Panc1 (cell line): ENCODE measurements around the gene MS4A8.

ENCODE experiments used
- POLR2AphosphoS5 ChIP-seq: IDR thresholded peaks from 2 replicates; pipeline ENCODE4 v1.6.1; 2012; ENCODE audit warnings: mild to moderate bottlenecking, low read depth, low read length, moderate library complexity
- SIN3A ChIP-seq: IDR thresholded peaks from 2 replicates; pipeline ENCODE4 v1.6.1; 2012; ENCODE audit warnings: low read depth, mild to moderate bottlenecking, low read length, moderate library complexity, borderline replicate concordance; ENCODE audit not compliant: insufficient read depth
- TCF7L2 ChIP-seq: IDR thresholded peaks from 2 replicates; pipeline ENCODE4 v1.6.1; 2011; ENCODE audit warnings: mild to moderate bottlenecking, low read depth, low read length, inconsistent platforms
- TF ChIP-seq, protein P1 (sequence below): fragments of 450-650 bp; IDR thresholded peaks from 2 replicates; pipeline ENCODE4 v1.5.1; 2017; ENCODE audit warnings: mild to moderate bottlenecking
- TF ChIP-seq, protein P2 (sequence below), 2 experiments: IDR thresholded peaks; 2 replicates each; pipeline ENCODE4 v1.6.1; 2011 to 2012; ENCODE audit warnings: low read depth in 2 of 2, control low read depth in 1 of 2, low read length in 1 of 2, mild to moderate bottlenecking in 1 of 2, moderate library complexity in 1 of 2; ENCODE audit not compliant: insufficient read depth in 1 of 2

DNA sequence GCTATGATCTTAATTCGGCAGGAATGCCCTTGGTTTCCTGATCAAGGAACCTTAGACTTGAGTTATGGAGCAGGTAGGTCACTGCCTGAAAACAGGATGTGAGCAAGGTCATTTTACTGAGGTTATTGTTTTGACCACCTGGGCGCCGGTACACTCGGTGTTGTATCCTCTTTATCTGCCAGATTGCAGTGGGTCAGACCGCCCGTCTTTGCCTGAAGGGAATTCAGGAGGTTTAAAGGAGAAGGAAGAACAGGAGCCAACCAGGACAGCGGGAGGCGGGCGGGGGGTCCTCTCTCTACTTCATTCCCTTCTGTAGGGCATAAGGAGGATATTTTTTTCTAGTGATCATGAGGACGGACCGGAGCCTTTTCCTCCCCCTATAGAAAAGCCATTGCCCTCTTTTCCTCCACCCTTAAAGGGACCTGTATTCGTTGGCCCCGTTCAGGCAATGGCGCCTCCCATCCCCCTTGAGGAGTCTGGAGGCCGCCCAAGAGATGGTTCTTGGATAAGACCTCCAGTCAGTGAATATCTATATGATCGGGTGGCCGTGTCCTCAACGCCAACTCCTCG, 57.9 kb downstream of the MS4A8 start:
- TF ChIP-seq POLR2AphosphoS5, result no peak
- no peak for TF ChIP-seq TCF7L2
- TF ChIP-seq, protein P1, sequence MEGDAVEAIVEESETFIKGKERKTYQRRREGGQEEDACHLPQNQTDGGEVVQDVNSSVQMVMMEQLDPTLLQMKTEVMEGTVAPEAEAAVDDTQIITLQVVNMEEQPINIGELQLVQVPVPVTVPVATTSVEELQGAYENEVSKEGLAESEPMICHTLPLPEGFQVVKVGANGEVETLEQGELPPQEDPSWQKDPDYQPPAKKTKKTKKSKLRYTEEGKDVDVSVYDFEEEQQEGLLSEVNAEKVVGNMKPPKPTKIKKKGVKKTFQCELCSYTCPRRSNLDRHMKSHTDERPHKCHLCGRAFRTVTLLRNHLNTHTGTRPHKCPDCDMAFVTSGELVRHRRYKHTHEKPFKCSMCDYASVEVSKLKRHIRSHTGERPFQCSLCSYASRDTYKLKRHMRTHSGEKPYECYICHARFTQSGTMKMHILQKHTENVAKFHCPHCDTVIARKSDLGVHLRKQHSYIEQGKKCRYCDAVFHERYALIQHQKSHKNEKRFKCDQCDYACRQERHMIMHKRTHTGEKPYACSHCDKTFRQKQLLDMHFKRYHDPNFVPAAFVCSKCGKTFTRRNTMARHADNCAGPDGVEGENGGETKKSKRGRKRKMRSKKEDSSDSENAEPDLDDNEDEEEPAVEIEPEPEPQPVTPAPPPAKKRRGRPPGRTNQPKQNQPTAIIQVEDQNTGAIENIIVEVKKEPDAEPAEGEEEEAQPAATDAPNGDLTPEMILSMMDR, result no peak
- TF ChIP-seq SIN3A, result no peak
- TF ChIP-seq, protein P2, sequence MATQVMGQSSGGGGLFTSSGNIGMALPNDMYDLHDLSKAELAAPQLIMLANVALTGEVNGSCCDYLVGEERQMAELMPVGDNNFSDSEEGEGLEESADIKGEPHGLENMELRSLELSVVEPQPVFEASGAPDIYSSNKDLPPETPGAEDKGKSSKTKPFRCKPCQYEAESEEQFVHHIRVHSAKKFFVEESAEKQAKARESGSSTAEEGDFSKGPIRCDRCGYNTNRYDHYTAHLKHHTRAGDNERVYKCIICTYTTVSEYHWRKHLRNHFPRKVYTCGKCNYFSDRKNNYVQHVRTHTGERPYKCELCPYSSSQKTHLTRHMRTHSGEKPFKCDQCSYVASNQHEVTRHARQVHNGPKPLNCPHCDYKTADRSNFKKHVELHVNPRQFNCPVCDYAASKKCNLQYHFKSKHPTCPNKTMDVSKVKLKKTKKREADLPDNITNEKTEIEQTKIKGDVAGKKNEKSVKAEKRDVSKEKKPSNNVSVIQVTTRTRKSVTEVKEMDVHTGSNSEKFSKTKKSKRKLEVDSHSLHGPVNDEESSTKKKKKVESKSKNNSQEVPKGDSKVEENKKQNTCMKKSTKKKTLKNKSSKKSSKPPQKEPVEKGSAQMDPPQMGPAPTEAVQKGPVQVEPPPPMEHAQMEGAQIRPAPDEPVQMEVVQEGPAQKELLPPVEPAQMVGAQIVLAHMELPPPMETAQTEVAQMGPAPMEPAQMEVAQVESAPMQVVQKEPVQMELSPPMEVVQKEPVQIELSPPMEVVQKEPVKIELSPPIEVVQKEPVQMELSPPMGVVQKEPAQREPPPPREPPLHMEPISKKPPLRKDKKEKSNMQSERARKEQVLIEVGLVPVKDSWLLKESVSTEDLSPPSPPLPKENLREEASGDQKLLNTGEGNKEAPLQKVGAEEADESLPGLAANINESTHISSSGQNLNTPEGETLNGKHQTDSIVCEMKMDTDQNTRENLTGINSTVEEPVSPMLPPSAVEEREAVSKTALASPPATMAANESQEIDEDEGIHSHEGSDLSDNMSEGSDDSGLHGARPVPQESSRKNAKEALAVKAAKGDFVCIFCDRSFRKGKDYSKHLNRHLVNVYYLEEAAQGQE (IDR thresholded peaks at IDR 0.05; ENCODE audit: insufficient read depth in 1 of 2, low read depth in 2 of 2, low read length in 1 of 2), result no peak
